ENCODE results near the gene FSCN2. TPM values are rescaled to one million over a fixed set of nuclear protein-coding genes. Genes with fewer than 3 reads are reported as not detected.

FSCN2 gene
- total RNA-seq, 1 donor from 2014 or later: 1.0 TPM

DNA sequence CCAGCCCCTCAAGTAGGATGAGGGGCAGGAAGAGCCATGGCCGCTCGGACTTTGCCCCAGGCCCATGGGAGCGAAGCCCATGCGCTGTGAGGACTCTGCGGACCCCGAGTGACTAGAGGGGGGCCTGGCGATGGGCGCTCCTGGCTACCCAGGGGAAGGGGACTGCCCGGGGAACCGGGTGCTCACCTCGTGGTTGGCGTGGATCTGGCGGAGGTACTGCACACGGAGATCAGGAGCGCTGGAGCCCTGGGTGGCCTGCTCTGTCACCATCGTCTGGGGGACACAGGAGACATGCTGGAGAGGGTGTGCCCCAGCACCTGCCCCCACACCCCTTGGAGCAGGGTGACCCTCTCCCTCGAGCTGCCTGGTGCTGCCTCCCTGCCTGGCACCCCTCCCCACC lies 12.9 kb downstream of the FSCN2 start:
- Histone ChIP-seq H3K4me3 (ENCODE audit: low read length in 3 of 3) (no peak overlapping the region), H3K36me3 (ENCODE audit: control insufficient read depth in 3 of 3, insufficient read depth in 3 of 3, low read length in 3 of 3) (peaks cover 46 to 55% (median 46%) of the 10 kb centered on the region in 3 donors), H3K27ac (ENCODE audit: low read depth, low read length) (no peak overlapping the region), H3K9ac (ENCODE audit: low read depth in 1 of 3, low read length in 3 of 3) (no peak overlapping the region), H3K4me1 (ENCODE audit: control insufficient read depth in 3 of 3, insufficient read depth in 3 of 3, low read length in 3 of 3) (peaks cover 18 to 26% (median 18%) of the 10 kb centered on the region in 3 donors), H3K27me3 (ENCODE audit: control insufficient read depth in 3 of 3, insufficient read depth in 3 of 3, low read length in 3 of 3) (peaks cover 14 to 15% (median 14%) of the 10 kb centered on the region in 3 donors), H3K9me3 (ENCODE audit: control insufficient read depth in 3 of 3, low read length in 3 of 3) (no peaks in the 10 kb centered on the region)

- H3K27ac ChIP-seq (ENCODE audit: low read depth, low read length): no peak overlapping the region
Measured at GRCh38 chr17:81542431-81543338, 14.5 kb downstream of the FSCN2 start.

DNA sequence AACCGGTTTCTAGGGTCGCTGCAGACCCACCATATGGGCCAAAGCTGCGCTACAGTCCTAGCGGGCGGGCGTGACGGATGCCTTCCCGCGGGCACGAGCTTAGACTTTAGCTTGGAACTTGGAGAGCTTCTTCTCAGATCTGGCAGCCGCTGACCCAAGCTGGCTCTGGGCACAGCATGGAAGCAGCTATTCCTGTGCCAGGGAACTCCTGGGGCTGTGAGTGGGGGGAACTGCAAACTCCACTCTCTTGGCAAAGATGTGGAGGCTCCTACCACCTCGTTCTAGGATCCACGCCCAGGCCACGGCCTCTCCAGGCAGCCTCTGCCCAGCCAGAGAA lies 15.1 kb downstream of the FSCN2 start:
- H3K27me3 ChIP-seq (ENCODE audit: control insufficient read depth in 3 of 3, insufficient read depth in 3 of 3, low read length in 3 of 3): no peaks in the 10 kb centered on the region
- H3K9ac ChIP-seq (ENCODE audit: low read depth in 1 of 3, low read length in 3 of 3): peak overlapping the region in 1 of 3 donors; percentile 3
- H3K9me3 ChIP-seq (ENCODE audit: control insufficient read depth in 3 of 3, low read length in 3 of 3): no peaks in the 10 kb centered on the region
- no peak overlapping the region for H3K4me3 ChIP-seq (ENCODE audit: low read length in 3 of 3)
- H3K36me3 ChIP-seq (ENCODE audit: control insufficient read depth in 3 of 3, insufficient read depth in 3 of 3, low read length in 3 of 3): peaks cover 65 to 69% (median 66%) of the 10 kb centered on the region in 3 donors
- H3K4me1 ChIP-seq (ENCODE audit: control insufficient read depth in 3 of 3, insufficient read depth in 3 of 3, low read length in 3 of 3): peaks cover 4 to 10% (median 5%) of the 10 kb centered on the region in 3 donors
- no peak overlapping the region for H3K27ac ChIP-seq (ENCODE audit: low read depth, low read length)

More at GRCh38 chr17:81542431-81543338, 14.5 kb downstream of the FSCN2 start:
- peaks cover 0 to under 1% (median 0%) of the 10 kb centered on the region in 3 donors for H3K27me3 ChIP-seq (ENCODE audit: control insufficient read depth in 3 of 3, insufficient read depth in 3 of 3, low read length in 3 of 3)
- H3K9ac ChIP-seq (ENCODE audit: low read depth in 1 of 3, low read length in 3 of 3): peak overlapping the region in 1 of 3 donors; percentile 3
- peaks cover 9 to 16% (median 12%) of the 10 kb centered on the region in 3 donors for H3K4me1 ChIP-seq (ENCODE audit: control insufficient read depth in 3 of 3, insufficient read depth in 3 of 3, low read length in 3 of 3)
- no peak overlapping the region for H3K4me3 ChIP-seq (ENCODE audit: low read length in 3 of 3)
- no peaks in the 10 kb centered on the region for H3K9me3 ChIP-seq (ENCODE audit: control insufficient read depth in 3 of 3, low read length in 3 of 3)
- peaks cover 60 to 69% (median 60%) of the 10 kb centered on the region in 3 donors for H3K36me3 ChIP-seq (ENCODE audit: control insufficient read depth in 3 of 3, insufficient read depth in 3 of 3, low read length in 3 of 3)

DNA sequence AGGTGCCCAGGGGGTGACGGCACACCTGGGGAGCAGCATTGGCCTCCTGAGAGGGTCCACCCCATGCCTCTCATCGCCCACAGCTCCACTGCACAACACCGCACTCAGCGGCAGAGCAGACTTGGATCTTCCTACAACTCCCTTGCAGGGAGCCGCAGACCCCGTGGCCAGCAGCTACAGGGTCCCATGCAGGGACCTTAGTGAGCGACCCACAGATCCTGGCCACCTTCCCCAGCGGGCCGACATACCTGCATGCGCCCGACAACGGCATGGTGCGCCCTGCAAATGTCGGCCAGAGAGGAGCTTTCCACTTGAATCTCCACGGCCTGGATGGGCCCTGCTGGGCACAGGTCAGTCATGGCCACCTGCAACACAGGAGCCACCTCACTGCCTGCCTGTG lies 15.6 kb downstream of the FSCN2 start:
- no peaks in the 10 kb centered on the region for H3K9me3 ChIP-seq (ENCODE audit: control insufficient read depth in 3 of 3, low read length in 3 of 3)
- no peak overlapping the region for H3K27ac ChIP-seq (ENCODE audit: low read depth, low read length)
- H3K27me3 ChIP-seq (ENCODE audit: control insufficient read depth in 3 of 3, insufficient read depth in 3 of 3, low read length in 3 of 3): no peaks in the 10 kb centered on the region
- peaks cover 0 to 5% (median under 1%) of the 10 kb centered on the region in 3 donors for H3K4me1 ChIP-seq (ENCODE audit: control insufficient read depth in 3 of 3, insufficient read depth in 3 of 3, low read length in 3 of 3)
- H3K4me3 ChIP-seq (ENCODE audit: low read length in 3 of 3): no peak overlapping the region
- peaks cover 65 to 69% (median 66%) of the 10 kb centered on the region in 3 donors for H3K36me3 ChIP-seq (ENCODE audit: control insufficient read depth in 3 of 3, insufficient read depth in 3 of 3, low read length in 3 of 3)
- H3K9ac ChIP-seq (ENCODE audit: low read depth in 1 of 3, low read length in 3 of 3): no peak overlapping the region

- H3K4me1 ChIP-seq (ENCODE audit: control insufficient read depth in 3 of 3, insufficient read depth in 3 of 3, low read length in 3 of 3): no peaks in the 10 kb centered on the region
- H3K27me3 ChIP-seq (ENCODE audit: control insufficient read depth in 3 of 3, insufficient read depth in 3 of 3, low read length in 3 of 3): no peaks in the 10 kb centered on the region
- no peak overlapping the region for H3K9ac ChIP-seq (ENCODE audit: low read depth in 1 of 3, low read length in 3 of 3)
- H3K4me3 ChIP-seq (ENCODE audit: low read length in 3 of 3): no peak overlapping the region
- H3K36me3 ChIP-seq (ENCODE audit: control insufficient read depth in 3 of 3, insufficient read depth in 3 of 3, low read length in 3 of 3): peaks cover 69 to 74% (median 70%) of the 10 kb centered on the region in 3 donors
- no peak overlapping the region for H3K27ac ChIP-seq (ENCODE audit: low read depth, low read length)
- no peaks in the 10 kb centered on the region for H3K9me3 ChIP-seq (ENCODE audit: control insufficient read depth in 3 of 3, low read length in 3 of 3)
Measured at GRCh38 chr17:81544281-81544974, 16.3 kb downstream of the FSCN2 start.

GRCh38 chr17:81545160-81545949 lies 17.2 kb downstream of the FSCN2 start:
- Histone ChIP-seq H3K27ac (ENCODE audit: low read depth, low read length) (no peak overlapping the region), H3K4me1 (ENCODE audit: control insufficient read depth in 3 of 3, insufficient read depth in 3 of 3, low read length in 3 of 3) (no peaks in the 10 kb centered on the region), H3K9ac (ENCODE audit: low read depth in 1 of 3, low read length in 3 of 3) (no peak overlapping the region), H3K27me3 (ENCODE audit: control insufficient read depth in 3 of 3, insufficient read depth in 3 of 3, low read length in 3 of 3) (no peaks in the 10 kb centered on the region), H3K4me3 (ENCODE audit: low read length in 3 of 3) (no peak overlapping the region), H3K36me3 (ENCODE audit: control insufficient read depth in 3 of 3, insufficient read depth in 3 of 3, low read length in 3 of 3) (peaks cover 73 to 75% (median 74%) of the 10 kb centered on the region in 3 donors), H3K9me3 (ENCODE audit: control insufficient read depth in 3 of 3, low read length in 3 of 3) (no peaks in the 10 kb centered on the region)

GRCh38 chr17:81546906-81547613 lies 18.9 kb downstream of the FSCN2 start:
- Histone ChIP-seq H3K9me3 (ENCODE audit: control insufficient read depth in 3 of 3, low read length in 3 of 3) (no peaks in the 10 kb centered on the region), H3K27me3 (ENCODE audit: control insufficient read depth in 3 of 3, insufficient read depth in 3 of 3, low read length in 3 of 3) (no peaks in the 10 kb centered on the region)

DNA sequence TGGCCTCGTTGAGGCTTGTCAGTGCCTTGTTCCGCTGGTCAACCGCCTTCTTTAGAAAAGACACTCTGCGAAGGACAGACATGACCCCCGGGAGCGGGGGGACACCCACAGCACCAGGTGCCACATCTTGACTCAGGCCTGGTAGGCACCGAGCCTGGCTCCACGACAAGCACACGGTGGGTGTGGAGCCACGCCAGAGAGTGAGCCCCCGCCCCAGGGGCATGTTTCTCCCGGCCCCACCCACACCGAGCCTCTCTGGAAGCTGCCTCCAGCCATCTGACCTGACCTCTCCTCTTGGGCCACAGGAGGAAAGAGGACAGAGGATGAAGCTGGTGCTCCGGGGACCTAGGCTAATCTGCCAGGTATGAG lies 19.4 kb downstream of the FSCN2 start:
- Histone ChIP-seq H3K9me3 (ENCODE audit: control insufficient read depth in 3 of 3, low read length in 3 of 3) (no peaks in the 10 kb centered on the region), H3K27me3 (ENCODE audit: control insufficient read depth in 3 of 3, insufficient read depth in 3 of 3, low read length in 3 of 3) (no peaks in the 10 kb centered on the region), H3K9ac (ENCODE audit: low read depth in 1 of 3, low read length in 3 of 3) (no peak overlapping the region), H3K4me3 (ENCODE audit: low read length in 3 of 3) (no peak overlapping the region), H3K36me3 (ENCODE audit: control insufficient read depth in 3 of 3, insufficient read depth in 3 of 3, low read length in 3 of 3) (peaks cover 58 to 68% (median 66%) of the 10 kb centered on the region in 3 donors), H3K4me1 (ENCODE audit: control insufficient read depth in 3 of 3, insufficient read depth in 3 of 3, low read length in 3 of 3) (peaks cover 11 to 18% (median 12%) of the 10 kb centered on the region in 3 donors), H3K27ac (ENCODE audit: low read depth, low read length) (no peak overlapping the region)

More at GRCh38 chr17:81546906-81547613, 18.9 kb downstream of the FSCN2 start:
- Histone ChIP-seq H3K4me3 (ENCODE audit: low read length in 3 of 3) (no peak overlapping the region), H3K27ac (ENCODE audit: low read depth, low read length) (no peak overlapping the region), H3K36me3 (ENCODE audit: control insufficient read depth in 3 of 3, insufficient read depth in 3 of 3, low read length in 3 of 3) (peaks cover 62 to 70% (median 69%) of the 10 kb centered on the region in 3 donors), H3K9ac (ENCODE audit: low read depth in 1 of 3, low read length in 3 of 3) (no peak overlapping the region), H3K4me1 (ENCODE audit: control insufficient read depth in 3 of 3, insufficient read depth in 3 of 3, low read length in 3 of 3) (peaks cover 11 to 15% (median 12%) of the 10 kb centered on the region in 3 donors)

DNA sequence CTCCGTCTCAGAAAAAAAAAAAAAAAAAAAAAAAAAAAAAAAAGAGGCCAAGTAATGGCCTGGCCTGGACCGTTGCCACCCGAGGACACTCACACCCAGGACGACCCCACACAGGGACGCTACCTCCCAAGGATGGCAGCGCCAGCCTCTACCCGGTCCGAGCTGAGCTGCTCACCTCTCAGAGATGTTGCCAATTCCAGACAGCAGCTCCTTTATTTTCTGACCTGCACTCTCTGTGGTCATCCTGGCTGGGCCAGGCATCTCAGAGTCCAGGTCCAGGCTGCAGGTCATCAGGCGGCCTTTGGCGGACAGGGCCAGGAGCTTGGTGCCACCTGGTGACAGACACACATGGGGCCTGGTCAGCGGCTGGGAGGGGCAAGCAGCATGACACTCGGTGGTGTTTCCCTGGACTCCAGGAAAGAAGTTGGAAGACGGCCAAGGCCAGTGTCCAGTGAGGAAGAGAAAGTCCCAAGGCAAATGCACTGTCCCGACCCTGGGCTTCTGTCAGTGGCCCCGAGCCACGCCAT lies 20.9 kb downstream of the FSCN2 start:
- Histone ChIP-seq H3K36me3 (ENCODE audit: control insufficient read depth in 3 of 3, insufficient read depth in 3 of 3, low read length in 3 of 3) (peaks cover 43 to 53% (median 52%) of the 10 kb centered on the region in 3 donors), H3K4me3 (ENCODE audit: low read length in 3 of 3) (no peak overlapping the region), H3K4me1 (ENCODE audit: control insufficient read depth in 3 of 3, insufficient read depth in 3 of 3, low read length in 3 of 3) (peaks cover 24 to 33% (median 27%) of the 10 kb centered on the region in 3 donors), H3K9me3 (ENCODE audit: control insufficient read depth in 3 of 3, low read length in 3 of 3) (no peaks in the 10 kb centered on the region), H3K27me3 (ENCODE audit: control insufficient read depth in 3 of 3, insufficient read depth in 3 of 3, low read length in 3 of 3) (no peaks in the 10 kb centered on the region), H3K9ac (ENCODE audit: low read depth in 1 of 3, low read length in 3 of 3) (no peak overlapping the region), H3K27ac (ENCODE audit: low read depth, low read length) (no peak overlapping the region)

Data from skeletal muscle tissue (tissue), 4 donors.